HL-60 (cell line): ENCODE results near the gene PIP5K1C.

ENCODE experiments used
- DNase-seq, 2 experiments: peaks; one replicate each; pipeline ENCODE4 v3.0.0-alpha.2; 2010 to 2020; ENCODE audit warnings: low read depth in 1 of 2, low spot score in 1 of 2
- H3K27ac ChIP-seq: fragments of 250-450 bp; sonication (Bioruptor Pico); replicated peaks from 2 replicates; pipeline ENCODE4 v1.5.1; 2020; ENCODE audit warnings: mild to moderate bottlenecking, moderate library complexity
- H3K27me3 ChIP-seq: fragments of 250-450 bp; sonication (Bioruptor Pico); 2 replicates; pipeline ENCODE4 v1.5.1; 2021; ENCODE audit warnings: mild to moderate bottlenecking, moderate library complexity; ENCODE audit not compliant: insufficient read depth, poor library complexity, severe bottlenecking
- H3K4me3 ChIP-seq: replicated peaks from 2 replicates; pipeline ENCODE4 v1.5.1; 2011; ENCODE audit warnings: mild to moderate bottlenecking, control low read depth, low read length; ENCODE audit not compliant: insufficient read depth
- GABPA ChIP-seq: IDR thresholded peaks from 2 replicates; pipeline ENCODE4 v1.6.1; 2012; ENCODE audit warnings: low read depth
- POLR2AphosphoS5 ChIP-seq: IDR thresholded peaks from 2 replicates; pipeline ENCODE4 v1.6.1; 2012; ENCODE audit warnings: low read depth
- REST ChIP-seq: IDR thresholded peaks from 2 replicates; pipeline ENCODE4 v1.6.1; 2012; ENCODE audit warnings: low read depth; ENCODE audit not compliant: insufficient replicate concordance
- SPI1 ChIP-seq: IDR thresholded peaks from 2 replicates; pipeline ENCODE4 v1.6.1; 2012; ENCODE audit warnings: low read depth, mild to moderate bottlenecking, borderline replicate concordance
- TF ChIP-seq, protein P1 (sequence below): IDR thresholded peaks from one replicate; pipeline ENCODE4 v1.5.1; 2011; ENCODE audit warnings: low read length, control low read depth, inconsistent platforms; ENCODE audit not compliant: insufficient read depth

Gene PIP5K1C

DNA sequence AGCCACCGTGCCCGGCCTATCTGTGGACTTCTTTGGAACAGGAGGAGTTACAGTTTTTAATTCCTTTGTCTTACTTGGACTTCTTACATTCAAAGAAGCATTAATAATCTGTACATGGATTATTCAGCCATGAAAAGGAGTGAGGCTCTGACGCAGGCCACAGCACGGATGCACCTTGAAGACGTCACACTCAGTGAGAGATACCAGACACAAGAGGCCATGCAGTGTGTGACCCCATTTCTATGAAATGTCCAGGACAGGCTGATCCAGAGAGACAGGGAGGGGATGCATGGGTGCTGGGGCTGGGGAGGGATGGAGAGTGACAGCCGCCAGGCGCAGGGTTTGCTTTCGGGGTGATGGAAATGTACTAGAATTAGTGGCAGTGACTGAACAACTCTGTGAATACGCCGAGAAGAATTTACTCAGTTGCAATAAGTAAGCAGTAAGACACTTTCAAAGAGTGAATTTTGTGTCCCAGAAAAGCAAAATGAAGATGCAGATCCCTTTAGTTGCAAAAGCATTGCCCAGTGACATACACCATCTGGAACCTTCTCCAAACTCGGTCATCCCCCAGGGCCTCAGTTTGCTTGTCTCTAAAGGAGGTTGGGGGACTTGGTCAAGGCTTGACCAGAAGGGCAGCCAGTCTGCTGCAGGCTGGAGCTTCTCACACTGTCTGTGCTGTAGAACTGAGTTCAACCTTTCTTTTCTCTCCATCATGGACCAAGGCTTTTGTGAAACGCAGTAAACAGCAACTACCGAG is 25.3 kb downstream of the PIP5K1C start:
- DNase-seq = no peak
- Histone ChIP-seq H3K4me3 (no peak overlapping the region), H3K27me3 (no peaks in the 10 kb centered on the region), H3K27ac (no peak overlapping the region)
- TF ChIP-seq REST (no peak), SPI1 (no peak), POLR2AphosphoS5 (no peak), GABPA (no peak)
- TF ChIP-seq, protein P1, sequence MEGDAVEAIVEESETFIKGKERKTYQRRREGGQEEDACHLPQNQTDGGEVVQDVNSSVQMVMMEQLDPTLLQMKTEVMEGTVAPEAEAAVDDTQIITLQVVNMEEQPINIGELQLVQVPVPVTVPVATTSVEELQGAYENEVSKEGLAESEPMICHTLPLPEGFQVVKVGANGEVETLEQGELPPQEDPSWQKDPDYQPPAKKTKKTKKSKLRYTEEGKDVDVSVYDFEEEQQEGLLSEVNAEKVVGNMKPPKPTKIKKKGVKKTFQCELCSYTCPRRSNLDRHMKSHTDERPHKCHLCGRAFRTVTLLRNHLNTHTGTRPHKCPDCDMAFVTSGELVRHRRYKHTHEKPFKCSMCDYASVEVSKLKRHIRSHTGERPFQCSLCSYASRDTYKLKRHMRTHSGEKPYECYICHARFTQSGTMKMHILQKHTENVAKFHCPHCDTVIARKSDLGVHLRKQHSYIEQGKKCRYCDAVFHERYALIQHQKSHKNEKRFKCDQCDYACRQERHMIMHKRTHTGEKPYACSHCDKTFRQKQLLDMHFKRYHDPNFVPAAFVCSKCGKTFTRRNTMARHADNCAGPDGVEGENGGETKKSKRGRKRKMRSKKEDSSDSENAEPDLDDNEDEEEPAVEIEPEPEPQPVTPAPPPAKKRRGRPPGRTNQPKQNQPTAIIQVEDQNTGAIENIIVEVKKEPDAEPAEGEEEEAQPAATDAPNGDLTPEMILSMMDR = no peak

GRCh38 chr19:3673506-3674439 is 26.5 kb downstream of the PIP5K1C start:
- no peak overlapping the region for H3K27ac ChIP-seq
- no peak for DNase-seq
- TF ChIP-seq REST (no peak), POLR2AphosphoS5 (no peak), GABPA (no peak)

GRCh38 chr19:3672993-3673392 is 27.3 kb downstream of the PIP5K1C start:
- Histone ChIP-seq H3K27me3 (no peaks in the 10 kb centered on the region), H3K4me3 (no peak overlapping the region), H3K27ac (no peak overlapping the region)
- no peak for DNase-seq
- TF ChIP-seq SPI1 (no peak), POLR2AphosphoS5 (no peak), GABPA (no peak), REST (no peak)
- TF ChIP-seq, protein P1 = no peak

More at GRCh38 chr19:3673506-3674439, 26.5 kb downstream of the PIP5K1C start:
- Histone ChIP-seq H3K27me3 (no peaks in the 10 kb centered on the region), H3K4me3 (no peak overlapping the region)
